A673 (cell line): Measurements from ENCODE around the gene NPEPL1. TPM values are rescaled to one million over a fixed set of nuclear protein-coding genes. Genes with fewer than 3 reads are reported as not detected.

ENCODE experiments used
- BruUV-seq: library from RNA; stranded (reverse); fragments of 400-500 nt; replicated peaks from 2 replicates; lab custom pipeline; 2021; lab: Mats Ljungman, UMichigan
- CTCF ChIA-PET: fragments of 300-600 bp; sonication (Branson Sonifier 250); formaldehyde crosslinking; loops from one replicate; lab custom pipeline; 2022; ENCODE audit warnings: antibody characterized with exemption; lab: Charles Lee
- POLR2A ChIA-PET: fragments of 300-600 bp; sonication (Branson Sonifier 250); formaldehyde crosslinking; loops from one replicate; lab custom pipeline; 2022; ENCODE audit warnings: antibody characterized with exemption; ENCODE audit not compliant: low non-redundant PET; lab: Charles Lee
- DNase-seq: peaks from one replicate; pipeline ENCODE4 v3.0.0-alpha.2; 2015; ENCODE audit warnings: low spot score
- H3K27ac ChIP-seq: fragments of 200-600 bp; sonication (generic); 2 replicates; pipeline ENCODE4 v1.5.1; 2016; ENCODE audit warnings: mixed run types, low read depth, mild to moderate bottlenecking, mixed read lengths, antibody characterized with exemption, low read length; ENCODE audit not compliant: poor library complexity, severe bottlenecking
- H3K27me3 ChIP-seq: fragments of 200-600 bp; sonication (generic); replicated peaks from 2 replicates; pipeline ENCODE4 v1.6.1; 2017; ENCODE audit warnings: mixed run types, low read depth, mild to moderate bottlenecking, mixed read lengths, antibody characterized with exemption, low read length; ENCODE audit not compliant: insufficient read depth, poor library complexity
- H3K36me3 ChIP-seq: fragments of 200-600 bp; sonication (generic); 2 replicates; pipeline ENCODE4 v1.6.1; 2016; ENCODE audit warnings: mixed run types, mild to moderate bottlenecking, mixed read lengths, antibody characterized with exemption, low read length; ENCODE audit not compliant: insufficient read depth, poor library complexity, severe bottlenecking
- H3K4me1 ChIP-seq: fragments of 200-600 bp; sonication (generic); 2 replicates; pipeline ENCODE4 v1.6.1; 2017; ENCODE audit warnings: mixed run types, mild to moderate bottlenecking, mixed read lengths, antibody characterized with exemption, low read length; ENCODE audit not compliant: insufficient read depth, poor library complexity, severe bottlenecking
- H3K4me3 ChIP-seq: fragments of 200-600 bp; sonication (generic); 2 replicates; pipeline ENCODE4 v1.5.1; 2016; ENCODE audit warnings: low read depth, mixed run types, mild to moderate bottlenecking, mixed read lengths, low read length; ENCODE audit not compliant: poor library complexity, severe bottlenecking
- H3K9me3 ChIP-seq: fragments of 200-600 bp; sonication (generic); 2 replicates; pipeline ENCODE4 v1.6.1; 2016; ENCODE audit warnings: mixed run types, low read depth, mild to moderate bottlenecking, mixed read lengths, antibody characterized with exemption, low read length; ENCODE audit not compliant: poor library complexity, severe bottlenecking
- CTCF ChIP-seq: fragments of 300-800, 200-600 bp; sonication (generic); conservative IDR thresholded peaks from 2 replicates; pipeline ENCODE4 v1.5.1; 2017; ENCODE audit warnings: low read depth, mild to moderate bottlenecking, antibody characterized with exemption, low read length, moderate library complexity, mixed read lengths
- EZH2 ChIP-seq: fragments of 200-600 bp; sonication (generic); IDR thresholded peaks from 2 replicates; pipeline ENCODE4 v1.6.1; 2017; ENCODE audit warnings: borderline replicate concordance, low read depth, mild to moderate bottlenecking, mixed read lengths, antibody characterized with exemption, low read length; ENCODE audit not compliant: poor library complexity, severe bottlenecking
- intact Hi-C: fragments of 100-400 bp; cut with micrococcal nuclease; formaldehyde crosslinking; loops from one replicate; pipeline ENCODE4 v1.10.0; 2022; ENCODE audit not compliant: unreplicated experiment
- total RNA-seq: library from RNA; stranded (reverse); gene quantifications from 2 replicates; pipeline ENCODE4 v1.2.3, GENCODE V29; 2021

NPEPL1 gene
- total RNA-seq, 1 experiment from 2014 or later: 15.8 TPM

GRCh38 chr20:58743929-58744534 lies 51.4 kb downstream of the NPEPL1 start:
- ChIA-PET CTCF (no interaction called here), POLR2A (no interaction called here)
- H3K9me3 ChIP-seq: no peaks in the 10 kb centered on the region
- TF ChIP-seq CTCF (no peak), EZH2 (no peak)
- intact Hi-C loops: no loop called here
- H3K27me3 ChIP-seq: peaks cover 50% of the 10 kb centered on the region
- no peak for DNase-seq
- no peaks in the 10 kb centered on the region for H3K36me3 ChIP-seq
- no peak overlapping the region for H3K27ac ChIP-seq
- H3K4me3 ChIP-seq: no peak overlapping the region
- no TSS peak for BruUV-seq
- no peaks in the 10 kb centered on the region for H3K4me1 ChIP-seq

- Histone ChIP-seq H3K4me1 (no peaks in the 10 kb centered on the region), H3K27me3 (peaks cover 52% of the 10 kb centered on the region), H3K9me3 (no peaks in the 10 kb centered on the region), H3K36me3 (no peaks in the 10 kb centered on the region), H3K4me3 (no peak overlapping the region), H3K27ac (no peak overlapping the region)
- CTCF ChIA-PET: no interaction called here
- POLR2A ChIA-PET: no interaction called here
- no peak for DNase-seq
- TF ChIP-seq CTCF: no peak
- no peak for TF ChIP-seq EZH2
- intact Hi-C loops: no loop called here
- BruUV-seq: no TSS peak
These were observed 52.2 kb downstream of the NPEPL1 start for GRCh38 chr20:58744836-58745235.

GRCh38 chr20:58745391-58745790 lies 52.8 kb downstream of the NPEPL1 start:
- BruUV-seq: no TSS peak
- no peaks in the 10 kb centered on the region for H3K36me3 ChIP-seq
- no peak for DNase-seq
- no peaks in the 10 kb centered on the region for H3K9me3 ChIP-seq
- H3K27ac ChIP-seq: no peak overlapping the region
- intact Hi-C loops: no loop called here
- ChIA-PET CTCF (no interaction called here), POLR2A (no interaction called here)
- TF ChIP-seq EZH2 (no peak), CTCF (no peak)
- no peaks in the 10 kb centered on the region for H3K4me1 ChIP-seq
- no peak overlapping the region for H3K4me3 ChIP-seq
- peaks cover 47% of the 10 kb centered on the region for H3K27me3 ChIP-seq
